WERI-Rb-1 (cell line): ENCODE measurements around the gene SCAI.

Experiments
- DNase-seq: peaks from one replicate; pipeline ENCODE4 v3.0.0-alpha.2; 2020
- H3K27ac ChIP-seq: fragments of 250-450 bp; sonication (Bioruptor Pico); 2 replicates; pipeline ENCODE4 v1.5.1; 2020; ENCODE audit warnings: mild to moderate bottlenecking, moderate library complexity
- H3K27me3 ChIP-seq: fragments of 250-450 bp; sonication (Bioruptor Pico); 2 replicates; pipeline ENCODE4 v1.5.1; 2021; ENCODE audit warnings: mild to moderate bottlenecking, low read depth, moderate library complexity; ENCODE audit not compliant: insufficient read depth, severe bottlenecking
- H3K36me3 ChIP-seq: fragments of 250-450 bp; sonication (Bioruptor Pico); 2 replicates; pipeline ENCODE4 v1.5.1; 2020; ENCODE audit warnings: mild to moderate bottlenecking, moderate library complexity
- H3K4me3 ChIP-seq: 2 replicates; pipeline ENCODE4 v1.5.1; 2011; ENCODE audit warnings: low read depth, mild to moderate bottlenecking, control low read depth, low read length
- H3K9me3 ChIP-seq: fragments of 250-450 bp; sonication (Bioruptor Pico); 2 replicates; pipeline ENCODE4 v1.5.1; 2021; ENCODE audit warnings: mild to moderate bottlenecking, moderate library complexity; ENCODE audit not compliant: severe bottlenecking
- CTCF ChIP-seq: IDR thresholded peaks from 2 replicates; pipeline ENCODE4 v1.5.1; 2011; ENCODE audit warnings: low read depth, mild to moderate bottlenecking, control low read depth, inconsistent platforms, low read length

The SCAI gene

GRCh38 chr9:125075997-125076396 is 67.3 kb downstream of the SCAI start:
- H3K36me3 ChIP-seq: no peaks in the 10 kb centered on the region
- H3K9me3 ChIP-seq: no peaks in the 10 kb centered on the region
- no peaks in the 10 kb centered on the region for H3K27me3 ChIP-seq
- no peak for TF ChIP-seq CTCF
- no peak overlapping the region for H3K27ac ChIP-seq
- H3K4me3 ChIP-seq: no peak overlapping the region
- no peak for DNase-seq

- Histone ChIP-seq H3K27me3 (no peaks in the 10 kb centered on the region), H3K27ac (no peak overlapping the region), H3K36me3 (no peaks in the 10 kb centered on the region), H3K4me3 (no peak overlapping the region), H3K9me3 (no peaks in the 10 kb centered on the region)
- no peak for DNase-seq
- no peak for TF ChIP-seq CTCF
These were observed 68.4 kb downstream of the SCAI start for GRCh38 chr9:125074976-125075375.

- Histone ChIP-seq H3K27me3 (no peaks in the 10 kb centered on the region), H3K4me3 (no peak overlapping the region), H3K27ac (no peak overlapping the region), H3K36me3 (0 out of 2 replicates have a peak, but pooled peaks cover 3% of the 10 kb centered on the region), H3K9me3 (no peaks in the 10 kb centered on the region)
- no peak for TF ChIP-seq CTCF
- DNase-seq: no peak
These were observed 76.3 kb downstream of the SCAI start for GRCh38 chr9:125066839-125067619.

- Histone ChIP-seq H3K27me3 (no peaks in the 10 kb centered on the region), H3K36me3 (peaks cover 6% of the 10 kb centered on the region), H3K9me3 (no peaks in the 10 kb centered on the region), H3K27ac (no peak overlapping the region), H3K4me3 (no peak overlapping the region)
- no peak for TF ChIP-seq CTCF
- DNase-seq: no peak
These were observed 81.9 kb downstream of the SCAI start for GRCh38 chr9:125061391-125061790.

GRCh38 chr9:125049212-125050049 is 93.9 kb downstream of the SCAI start:
- Histone ChIP-seq H3K9me3 (no peaks in the 10 kb centered on the region), H3K4me3 (no peak overlapping the region), H3K27ac (no peak overlapping the region), H3K36me3 (peaks cover 7% of the 10 kb centered on the region), H3K27me3 (no peaks in the 10 kb centered on the region)
- no peak for TF ChIP-seq CTCF
- no peak for DNase-seq
